ENCODE data around the gene JMJD6.

- TF ChIP-seq GATA2 (IDR thresholded peaks at IDR 0.05; ENCODE audit: low read depth, low read length) (peak; percentile 35), GATA3 (IDR thresholded peaks at IDR 0.05; ENCODE audit: low read depth, low read length) (no peak)
Measured at GRCh38 chr17:76686538-76687297, 39.7 kb downstream of the JMJD6 start.

All from SH-SY5Y (cell line).